ENCODE measurements around the gene HNRNPL. TPM values are rescaled to one million over a fixed set of nuclear protein-coding genes. Genes with fewer than 3 reads are reported as not detected.
A peak's percentile ranks its signal among the peaks of the same experiment; 100 is the strongest.

HNRNPL gene
- polyA plus RNA-seq, 1 experiment: 342 TPM

GRCh38 chr19:38836159-38836982 is 13.4 kb downstream of the HNRNPL start:
- TF ChIP-seq CTCF (IDR thresholded peaks at IDR 0.05; ENCODE audit: insufficient read depth, low read depth, low read length): no peak
- H3K36me3 ChIP-seq (ENCODE audit: control insufficient read depth, insufficient read depth, low read length): peaks cover 37% of the 10 kb centered on the region
- H3K4me3 ChIP-seq (ENCODE audit: low read depth, low read length): no peak overlapping the region
- H3K27me3 ChIP-seq (ENCODE audit: control insufficient read depth, insufficient read depth, low read length): no peaks in the 10 kb centered on the region
- DNase-seq (ENCODE audit: low read depth): no peak
- POLR2A ChIA-PET: no interaction called here
- CTCF ChIA-PET: interaction anchor here (0.8 to 1.1 kb wide), 3 partner anchors 12 to 94 kb away, joined by 3 to 6 read pairs (median 4); partner anchors contain the start of genes MRPS12 and SARS2

- Histone ChIP-seq H3K36me3 (ENCODE audit: control insufficient read depth, insufficient read depth, low read length) (peaks cover 26% of the 10 kb centered on the region), H3K4me3 (ENCODE audit: low read depth, low read length) (no peak overlapping the region), H3K27me3 (ENCODE audit: control insufficient read depth, insufficient read depth, low read length) (no peaks in the 10 kb centered on the region)
- ChIA-PET POLR2A (no interaction called here), CTCF (no interaction called here)
- no peak for TF ChIP-seq CTCF (IDR thresholded peaks at IDR 0.05; ENCODE audit: insufficient read depth, low read depth, low read length)
- DNase-seq (ENCODE audit: low read depth): no peak
These were observed 15.2 kb downstream of the HNRNPL start for GRCh38 chr19:38834590-38834989.

GRCh38 chr19:38834104-38834490 is 15.7 kb downstream of the HNRNPL start:
- DNase-seq (ENCODE audit: low read depth): no peak
- Histone ChIP-seq H3K36me3 (ENCODE audit: control insufficient read depth, insufficient read depth, low read length) (peaks cover 23% of the 10 kb centered on the region), H3K27me3 (ENCODE audit: control insufficient read depth, insufficient read depth, low read length) (no peaks in the 10 kb centered on the region), H3K4me3 (ENCODE audit: low read depth, low read length) (no peak overlapping the region)
- no peak for TF ChIP-seq CTCF (IDR thresholded peaks at IDR 0.05; ENCODE audit: insufficient read depth, low read depth, low read length)
- CTCF ChIA-PET: no interaction called here
- POLR2A ChIA-PET: no interaction called here

- no peak for TF ChIP-seq CTCF (IDR thresholded peaks at IDR 0.05; ENCODE audit: insufficient read depth, low read depth, low read length)
- Histone ChIP-seq H3K36me3 (ENCODE audit: control insufficient read depth, insufficient read depth, low read length) (peaks cover 16% of the 10 kb centered on the region), H3K4me3 (ENCODE audit: low read depth, low read length) (no peak overlapping the region), H3K27me3 (ENCODE audit: control insufficient read depth, insufficient read depth, low read length) (no peaks in the 10 kb centered on the region)
- no peak for DNase-seq (ENCODE audit: low read depth)
- POLR2A ChIA-PET: no interaction called here
- CTCF ChIA-PET: interaction anchor here (0.6 kb wide), 1 partner anchor 68 kb away, joined by 4 read pairs; no protein-coding TSS in a partner anchor
These were observed 16.7 kb downstream of the HNRNPL start for GRCh38 chr19:38833092-38833425.

GRCh38 chr19:38831142-38831605 is 18.6 kb downstream of the HNRNPL start:
- peak; percentile 85 for DNase-seq (ENCODE audit: low read depth)
- TF ChIP-seq CTCF (IDR thresholded peaks at IDR 0.05; ENCODE audit: insufficient read depth, low read depth, low read length): no peak
- Histone ChIP-seq H3K4me3 (ENCODE audit: low read depth, low read length) (peak overlapping the region; percentile 61), H3K27me3 (ENCODE audit: control insufficient read depth, insufficient read depth, low read length) (no peaks in the 10 kb centered on the region), H3K36me3 (ENCODE audit: control insufficient read depth, insufficient read depth, low read length) (peaks cover 11% of the 10 kb centered on the region)
- ChIA-PET CTCF (interaction anchor here (0.6 to 0.9 kb wide), 2 partner anchors 13 to 61 kb away, joined by 3 read pairs; no protein-coding TSS in a partner anchor), POLR2A (interaction anchor here (0.6 to 1.6 kb wide), 3 partner anchors 18 to 170 kb away, joined by 3 to 8 read pairs (median 3); no protein-coding TSS in a partner anchor)
